HG03342 (cell line): Measurements from ENCODE around the gene TMEM178A.
"Not testable (repeated sequence)": the region's sequence is repeated elsewhere in the genome, so short reads cannot be mapped to it uniquely, and the experiment has no call there.

Source experiments
- ATAC-seq: cut with Tn5 transposase; IDR thresholded peaks from one replicate; pipeline ENCODE4 v1.9.1; 2021; ENCODE audit warnings: mild to moderate bottlenecking, moderate library complexity; ENCODE audit not compliant: unreplicated experiment

The TMEM178A gene

GRCh38 chr2:39665811-39666490 is at the start of gene TMEM178A:
TSS of gene TMEM178A (plus strand) at chr2:39665917. CDS start at chr2:39665975, 58 bp downstream.
- no peak for ATAC-seq

- ATAC-seq, result no peak
These were observed 47.5 kb upstream of the TMEM178A start for GRCh38 chr2:39618236-39618635.

GRCh38 chr2:39618736-39619135 is 47.0 kb upstream of the TMEM178A start:
- ATAC-seq, result no peak

GRCh38 chr2:39620067-39620466 is 45.6 kb upstream of the TMEM178A start:
- ATAC-seq, result no peak

GRCh38 chr2:39621596-39621995 is 44.1 kb upstream of the TMEM178A start:
- no peak for ATAC-seq

- no peak for ATAC-seq
These were observed 42.9 kb upstream of the TMEM178A start for GRCh38 chr2:39622860-39623259.

GRCh38 chr2:39623917-39624316 is 41.8 kb upstream of the TMEM178A start:
- ATAC-seq, result no peak

GRCh38 chr2:39625193-39625926 is 40.4 kb upstream of the TMEM178A start:
- ATAC-seq, result no peak

- no peak for ATAC-seq
These were observed 39.8 kb upstream of the TMEM178A start for GRCh38 chr2:39625927-39626270.

GRCh38 chr2:39628346-39628745 is 37.4 kb upstream of the TMEM178A start:
- ATAC-seq, result not testable (repeated sequence)

GRCh38 chr2:39629646-39630045 is 36.1 kb upstream of the TMEM178A start:
- ATAC-seq, result no peak

GRCh38 chr2:39631256-39631655 is 34.5 kb upstream of the TMEM178A start:
- ATAC-seq, result no peak

- no peak for ATAC-seq
These were observed 34.0 kb upstream of the TMEM178A start for GRCh38 chr2:39631718-39632117.

- ATAC-seq, result no peak
These were observed 32.8 kb upstream of the TMEM178A start for GRCh38 chr2:39632876-39633275.

GRCh38 chr2:39636306-39636705 is 29.4 kb upstream of the TMEM178A start:
- no peak for ATAC-seq

GRCh38 chr2:39638581-39638980 is 27.1 kb upstream of the TMEM178A start:
- ATAC-seq, result no peak

GRCh38 chr2:39640107-39640506 is 25.6 kb upstream of the TMEM178A start:
- no peak for ATAC-seq

- ATAC-seq, result no peak
These were observed 25.0 kb upstream of the TMEM178A start for GRCh38 chr2:39640681-39641080.

GRCh38 chr2:39641635-39642034 is 24.1 kb upstream of the TMEM178A start:
- no peak for ATAC-seq

GRCh38 chr2:39642051-39642718 is 23.5 kb upstream of the TMEM178A start:
- no peak for ATAC-seq

- ATAC-seq, result no peak
These were observed 19.9 kb upstream of the TMEM178A start for GRCh38 chr2:39645826-39646225.

- no peak for ATAC-seq
These were observed 19.4 kb upstream of the TMEM178A start for GRCh38 chr2:39646267-39646666.
